Right ventricle myocardium superior (tissue), 1 donor: Measurements from ENCODE around the gene GPNMB. TPM values are rescaled to one million over a fixed set of nuclear protein-coding genes. Genes with fewer than 3 reads are reported as not detected.
"Not testable (repeated sequence)": the region's sequence is repeated elsewhere in the genome, so short reads cannot be mapped to it uniquely, and the experiment has no call there.

Source experiments
- ATAC-seq: fragments of 200-7000 bp; cut with Tn5 transposase; one replicate; pipeline ENCODE4 v1.9.1; 2020; ENCODE audit warnings: mild to moderate bottlenecking; ENCODE audit not compliant: poor library complexity
- DNase-seq: peaks from one replicate; pipeline ENCODE4 v3.0.0-alpha.2; 2020
- intact Hi-C: fragments of 100-400 bp; cut with DNase I; formaldehyde crosslinking; loops from one replicate; pipeline ENCODE4 v1.11.2; 2022
- total RNA-seq: library from RNA; stranded (reverse); fragmentation: NEBNext Ultra II Directional; extraction: Animal tissue kit (Norgen Biotek cat#: 25700); gene quantifications from one replicate; pipeline ENCODE4 v1.2.1, GENCODE V29; 2021
- donor health status: DM: no; HTN: yes; CAD: no; lungs with severe emphysema.

The GPNMB gene
- total RNA-seq, 1 donor from 2014 or later, result 248 TPM

DNA sequence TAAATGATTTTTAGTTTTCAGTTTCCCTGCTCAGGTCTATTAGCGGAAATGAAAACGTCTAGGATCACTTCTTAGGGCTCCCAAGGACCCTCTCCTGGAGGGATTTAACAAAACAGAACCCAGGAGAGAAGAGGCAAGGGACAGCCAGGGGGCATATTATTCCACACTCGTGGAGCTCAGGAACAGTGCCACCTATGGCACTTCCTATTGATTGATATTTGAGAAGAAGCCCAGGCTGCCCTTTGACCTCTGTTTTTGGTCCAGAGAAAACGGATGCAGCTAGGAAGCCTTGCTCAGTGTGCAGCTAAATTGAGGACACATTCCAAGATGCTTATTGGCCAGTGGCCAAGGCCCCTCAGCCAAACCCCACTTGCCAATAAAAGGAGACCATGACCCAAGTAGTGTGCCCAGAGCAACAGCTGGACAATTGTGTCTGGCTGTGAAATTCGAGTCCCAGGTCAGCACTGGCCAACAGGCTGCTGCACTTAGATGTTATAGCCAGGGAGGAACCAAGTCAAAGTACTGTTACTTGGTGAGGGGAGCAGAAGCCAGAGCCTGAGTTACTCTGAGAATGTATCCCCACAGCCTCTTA, 24.0 kb upstream of the GPNMB start:
- intact Hi-C loops, result no loop called here
- ATAC-seq (no peak), DNase-seq (no peak)

DNA sequence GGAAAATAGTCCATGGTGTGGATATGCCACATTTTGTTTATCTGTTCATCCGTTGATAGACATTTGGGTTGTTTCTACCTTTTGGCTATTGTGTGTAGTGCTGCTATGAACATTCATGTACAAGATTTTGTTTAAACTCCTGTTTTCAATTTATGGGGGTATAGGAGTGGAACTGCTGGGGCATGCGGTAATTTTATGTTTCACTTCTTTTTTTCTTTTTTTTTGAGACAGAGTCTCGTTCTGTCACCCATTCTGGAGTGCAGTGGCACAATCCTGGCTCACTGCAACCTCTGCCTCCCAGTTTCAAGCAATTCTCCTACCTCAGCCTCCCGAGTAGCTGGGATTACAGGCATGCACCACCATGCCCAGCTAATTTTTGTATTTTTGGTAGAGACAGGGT, 22.2 kb upstream of the GPNMB start:
- intact Hi-C loops, DNase-seq, ATAC-seq: not testable (repeated sequence)

- intact Hi-C loops, result no loop called here
- ATAC-seq (peak; percentile 38), DNase-seq (no peak)
Measured at GRCh38 chr7:23226844-23227450, 19.6 kb upstream of the GPNMB start.

DNA sequence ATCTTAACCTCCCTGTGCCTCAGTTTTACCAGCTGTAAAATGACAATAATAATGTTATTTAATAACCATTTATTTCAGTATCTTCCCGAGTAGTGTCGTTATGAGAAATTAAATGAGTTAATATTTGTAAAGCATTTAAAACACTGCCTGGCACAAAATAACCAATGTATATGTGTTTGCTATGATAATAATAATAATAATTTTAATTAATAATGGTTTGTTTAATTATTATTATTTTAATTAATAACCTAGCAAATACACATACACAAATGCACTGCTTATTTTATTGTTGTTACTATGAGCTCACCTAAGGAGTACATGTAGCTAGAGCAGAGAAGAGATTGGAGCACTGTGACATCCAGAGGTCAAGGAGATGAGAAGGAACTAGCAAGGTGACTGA, 18.2 kb upstream of the GPNMB start:
- no peak for ATAC-seq
- intact Hi-C loops, result no loop called here
- DNase-seq, result no peak

DNA sequence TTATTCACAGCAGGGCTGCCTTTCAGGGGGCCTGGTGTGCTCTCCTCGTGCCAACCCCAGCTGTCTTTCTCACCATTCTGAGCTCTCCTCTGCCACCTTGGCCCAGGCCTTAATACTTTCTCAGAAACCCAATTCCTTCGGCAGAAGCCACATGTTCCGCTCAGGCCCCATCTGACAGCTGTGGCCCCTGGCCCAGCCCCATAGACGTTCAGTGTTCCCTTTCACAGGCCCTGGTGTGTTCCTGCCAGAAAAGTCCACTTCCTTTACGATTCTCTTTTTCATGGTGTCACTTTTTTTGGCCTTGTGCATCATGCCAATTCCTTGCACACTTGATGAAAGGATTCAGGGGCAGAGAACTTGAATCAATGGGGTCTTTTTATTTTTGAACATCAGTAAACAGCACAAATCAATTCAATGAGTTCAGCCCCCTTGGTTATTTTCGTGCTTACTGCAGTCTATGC, 15.9 kb upstream of the GPNMB start:
- no peak for ATAC-seq
- intact Hi-C loops, result no loop called here

DNA sequence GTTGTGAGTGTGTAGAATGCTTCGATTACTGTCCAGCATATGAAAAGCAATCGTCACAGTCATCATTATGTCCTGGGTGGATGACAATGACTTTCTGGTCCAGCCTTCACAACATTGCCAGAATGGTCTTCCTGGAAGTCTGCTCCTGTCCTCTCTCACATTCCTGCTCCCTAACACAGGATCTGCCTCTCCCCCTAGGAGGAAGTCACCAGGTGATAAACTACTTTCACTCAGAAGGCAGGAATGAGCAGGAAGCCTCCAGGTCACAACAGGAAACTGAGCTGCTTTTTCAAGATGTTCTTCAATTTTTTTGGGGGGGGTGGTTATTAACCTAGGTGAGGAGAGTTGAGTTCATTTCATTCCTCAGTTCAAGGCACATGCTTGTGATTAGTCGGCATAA, 13.6 kb upstream of the GPNMB start:
- intact Hi-C loops, result no loop called here
- ATAC-seq (no peak), DNase-seq (no peak)

More for the DNA sequence above, 15.9 kb upstream of the GPNMB start:
- no peak for DNase-seq

DNA sequence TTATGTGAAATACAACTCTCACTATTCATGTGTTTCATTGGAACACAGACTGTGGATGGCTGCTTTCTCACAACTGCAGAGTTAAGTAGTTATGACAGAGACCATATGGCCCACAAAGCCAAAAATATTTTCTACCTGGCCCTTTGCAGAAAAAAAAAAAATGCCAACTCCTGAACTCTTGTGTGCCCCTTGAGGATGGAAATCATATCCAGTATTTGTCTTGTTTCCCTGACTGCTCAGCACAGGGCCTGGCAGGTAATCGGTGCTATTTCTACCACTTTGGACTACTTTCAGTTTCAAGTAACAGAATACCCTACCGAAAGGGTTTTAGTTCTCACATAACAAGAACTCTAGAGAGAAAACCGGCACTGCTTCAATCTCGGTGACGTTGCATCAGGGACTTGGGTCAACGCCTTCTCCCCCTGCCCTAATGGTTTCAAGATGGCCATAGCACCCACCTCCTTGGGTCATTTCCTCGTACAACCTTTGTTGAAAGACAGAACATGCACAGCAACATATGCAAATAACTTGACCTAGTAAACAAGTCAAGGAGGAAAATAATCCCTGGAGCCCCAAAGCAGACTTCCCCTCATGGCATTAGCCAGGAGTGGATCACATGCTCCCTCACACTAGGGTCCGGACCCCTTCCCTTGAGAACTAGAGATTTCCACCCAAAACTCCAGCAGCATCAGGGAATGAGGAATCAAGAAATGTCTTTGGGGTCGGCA, 11.8 kb upstream of the GPNMB start:
- DNase-seq (no peak), ATAC-seq (no peak)
- intact Hi-C loops, result no loop called here

DNA sequence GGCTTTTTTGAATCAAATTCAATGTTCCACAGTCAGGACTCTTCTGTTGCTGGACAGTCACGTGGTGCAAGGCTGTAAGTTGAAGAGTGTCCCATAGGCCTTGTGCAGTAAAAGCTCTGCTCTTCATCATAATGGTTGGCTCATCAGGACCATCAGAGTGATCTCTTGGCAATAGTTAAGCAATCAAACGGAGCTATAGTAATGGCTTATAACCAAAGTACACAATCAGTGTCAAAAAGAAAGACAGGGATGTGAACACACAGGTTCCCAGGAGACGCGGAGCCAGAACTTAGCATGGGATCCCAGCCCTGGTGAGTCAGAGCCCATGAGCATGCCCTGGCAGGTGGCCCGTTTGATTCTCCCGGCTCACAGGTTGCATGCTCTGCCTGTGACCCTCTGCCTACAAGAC, 10.8 kb upstream of the GPNMB start:
- DNase-seq, result peak; percentile 51

GRCh38 chr7:23237000-23237399, 9.6 kb upstream of the GPNMB start:
- intact Hi-C loops, result no loop called here
- ATAC-seq, result no peak

More for the DNA sequence above, 10.8 kb upstream of the GPNMB start:
- ATAC-seq, result peak; percentile 71
- intact Hi-C loops, result no loop called here

GRCh38 chr7:23238983-23239652, 7.5 kb upstream of the GPNMB start:
- ATAC-seq, result no peak

More at GRCh38 chr7:23237000-23237399, 9.6 kb upstream of the GPNMB start:
- DNase-seq, result no peak

GRCh38 chr7:23239698-23240097, 6.9 kb upstream of the GPNMB start:
- DNase-seq, result no peak
- no peak for ATAC-seq
- intact Hi-C loops, result loop anchor here (10.0 kb wide), 1 partner anchor 135 kb away; the partner anchor contains the start of gene KLHL7

More at GRCh38 chr7:23238983-23239652, 7.5 kb upstream of the GPNMB start:
- no peak for DNase-seq
- intact Hi-C loops, result no loop called here

GRCh38 chr7:23242321-23242720, 4.3 kb upstream of the GPNMB start:
- DNase-seq (no peak), ATAC-seq (no peak)
- intact Hi-C loops, result loop anchor here (10.0 kb wide), 1 partner anchor 138 kb away; the partner anchor contains the start of gene KLHL7

GRCh38 chr7:23242935-23243334, 3.6 kb upstream of the GPNMB start:
- ATAC-seq (no peak), DNase-seq (no peak)
- intact Hi-C loops, result loop anchor here (10.0 kb wide), 1 partner anchor 138 kb away; the partner anchor contains the start of gene KLHL7

GRCh38 chr7:23247046-23247602, 549 bp downstream of the GPNMB start:
- DNase-seq, result no peak

DNA sequence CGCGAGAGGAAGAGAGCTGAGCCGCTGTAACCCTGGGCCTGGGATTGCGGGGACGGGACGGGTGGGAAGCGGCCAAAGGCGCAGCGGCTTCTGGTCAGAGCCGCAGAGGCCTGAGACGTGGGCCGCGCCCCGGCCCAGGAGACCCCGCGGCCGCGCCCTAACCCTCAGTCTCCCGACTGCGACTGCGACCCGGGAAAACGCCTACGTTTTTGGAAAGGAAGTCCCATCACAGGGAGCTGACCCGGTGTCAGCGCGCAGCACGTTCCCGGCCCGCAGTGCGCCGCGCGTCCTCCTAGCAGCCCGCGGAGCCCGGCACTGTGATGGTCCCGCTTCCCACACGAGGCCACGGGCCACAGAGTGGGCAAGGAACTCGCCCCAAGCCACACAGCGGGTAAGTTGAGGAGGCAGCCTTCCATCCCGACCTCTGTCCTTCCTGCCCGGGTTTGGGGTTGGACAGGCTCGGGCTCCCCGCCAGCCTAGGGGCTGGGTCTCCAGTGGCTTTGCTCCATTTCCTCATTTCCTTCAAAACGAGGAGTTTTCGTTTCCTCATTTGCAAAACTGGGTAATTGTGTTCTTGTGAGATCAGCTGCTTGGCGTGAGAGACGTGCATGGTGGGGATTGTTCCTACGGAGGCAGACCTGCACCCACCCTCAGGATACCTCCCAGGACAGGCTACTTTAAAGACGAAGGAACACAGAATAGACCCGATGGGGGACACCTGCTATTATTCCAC, 1.2 kb downstream of the GPNMB start:
- intact Hi-C loops, result loop anchor here (5.0 to 10.0 kb wide), 2 partner anchors 50 to 143 kb away; partner anchors contain the start of gene KLHL7
- ATAC-seq, result peak; percentile 80
- DNase-seq, result peak; percentile 74

More at GRCh38 chr7:23247046-23247602, 549 bp downstream of the GPNMB start:
- intact Hi-C loops, result loop anchor here (5.0 to 10.0 kb wide), 2 partner anchors 50 to 142 kb away; partner anchors contain the start of gene KLHL7
- ATAC-seq, result peak; percentile 47

DNA sequence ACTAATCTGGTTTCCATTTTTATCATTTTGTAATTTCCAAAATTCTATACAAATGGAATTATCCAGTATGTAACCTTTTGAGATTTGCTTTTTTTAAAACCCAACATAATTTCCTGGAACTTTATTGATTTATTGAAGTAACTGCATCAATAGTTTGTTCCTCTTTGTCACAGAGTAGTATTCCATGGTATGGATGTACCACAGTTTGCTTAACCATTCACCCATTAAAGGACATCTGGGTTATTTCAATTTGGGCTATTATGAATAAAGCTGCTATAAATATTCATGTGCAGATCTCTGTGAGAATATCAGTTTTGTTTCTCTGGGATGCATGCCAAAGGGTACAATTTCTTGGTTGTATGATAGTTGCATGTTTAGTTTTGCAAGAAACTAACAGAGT, 2.9 kb downstream of the GPNMB start:
- DNase-seq (no peak), ATAC-seq (no peak)
- intact Hi-C loops, result loop anchor here (5.0 to 10.0 kb wide), 2 partner anchors 52 to 145 kb away; partner anchors contain the start of gene KLHL7

GRCh38 chr7:23254051-23254681, 7.6 kb downstream of the GPNMB start:
- ATAC-seq (no peak), DNase-seq (no peak)
- intact Hi-C loops, result no loop called here
